ENCODE measurements around the gene PTPRG. TPM values are rescaled to one million over a fixed set of nuclear protein-coding genes. Genes with fewer than 3 reads are reported as not detected.

Gene PTPRG
- total and polyA plus RNA-seq, 2 donors (not counting 3 experiments of a cell fraction or from before 2014, with no cell fraction given): 8.9 to 39.1 TPM

- intact Hi-C loops (cut with micrococcal nuclease): no loop called here
- dilution Hi-C loops (cut with MboI; ENCODE audit: extremely low pct_ligation_motif_present, low sequenced_read_pairs): no loop called here
Observed at GRCh38 chr3:61669203-61669602, 107.8 kb downstream of the PTPRG start.

More at GRCh38 chr3:61669203-61669602, 107.8 kb downstream of the PTPRG start:
- DNase-seq (ENCODE audit: low read depth, low spot score) (no peak), FAIRE-seq (no peak)
- H4K20me1 ChIP-seq (replicated peaks; ENCODE audit: control insufficient read depth, extremely low read depth, insufficient read depth, low read length): no peaks in the 10 kb centered on the region
- BruUV-seq (replicated peaks): no TSS peak
- no peaks in the 10 kb centered on the region for H3K4me1 ChIP-seq (ENCODE audit: control insufficient read depth, extremely low read depth, insufficient read depth, low read length)
- no peak overlapping the region for H3K9ac ChIP-seq (replicated peaks; ENCODE audit: extremely low read depth, insufficient read depth, low read length)
- no peaks in the 10 kb centered on the region for H3K36me3 ChIP-seq (ENCODE audit: control insufficient read depth in 2 of 2, extremely low read depth in 1 of 2, insufficient read depth in 2 of 2, low read length in 2 of 2)
- peaks cover 2% of the 10 kb centered on the region for H3K79me2 ChIP-seq (ENCODE audit: control insufficient read depth, insufficient read depth, low read length)
- H3K9me1 ChIP-seq (replicated peaks; ENCODE audit: control insufficient read depth, extremely low read depth, insufficient read depth, low read length): no peaks in the 10 kb centered on the region
- H3K4me3 ChIP-seq (replicated peaks in 1 of 3; ENCODE audit: insufficient read depth in 1 of 3, low read depth in 1 of 3, low read length in 3 of 3): no peak overlapping the region
- H3K27ac ChIP-seq (ENCODE audit: insufficient read depth, low read depth, low read length): no peak overlapping the region
- POLR2A ChIA-PET: no interaction called here
- TF ChIP-seq MAX (IDR thresholded peaks at IDR 0.05; ENCODE audit: insufficient read depth, insufficient read length): no peak
- TF ChIP-seq JUN (IDR thresholded peaks at IDR 0.05; ENCODE audit: borderline replicate concordance, insufficient read depth, insufficient read length, low read depth): no peak
- no peak for TF ChIP-seq MYC (IDR thresholded peaks at IDR 0.05; ENCODE audit: low read depth, low read length)
- TF ChIP-seq, protein P1, sequence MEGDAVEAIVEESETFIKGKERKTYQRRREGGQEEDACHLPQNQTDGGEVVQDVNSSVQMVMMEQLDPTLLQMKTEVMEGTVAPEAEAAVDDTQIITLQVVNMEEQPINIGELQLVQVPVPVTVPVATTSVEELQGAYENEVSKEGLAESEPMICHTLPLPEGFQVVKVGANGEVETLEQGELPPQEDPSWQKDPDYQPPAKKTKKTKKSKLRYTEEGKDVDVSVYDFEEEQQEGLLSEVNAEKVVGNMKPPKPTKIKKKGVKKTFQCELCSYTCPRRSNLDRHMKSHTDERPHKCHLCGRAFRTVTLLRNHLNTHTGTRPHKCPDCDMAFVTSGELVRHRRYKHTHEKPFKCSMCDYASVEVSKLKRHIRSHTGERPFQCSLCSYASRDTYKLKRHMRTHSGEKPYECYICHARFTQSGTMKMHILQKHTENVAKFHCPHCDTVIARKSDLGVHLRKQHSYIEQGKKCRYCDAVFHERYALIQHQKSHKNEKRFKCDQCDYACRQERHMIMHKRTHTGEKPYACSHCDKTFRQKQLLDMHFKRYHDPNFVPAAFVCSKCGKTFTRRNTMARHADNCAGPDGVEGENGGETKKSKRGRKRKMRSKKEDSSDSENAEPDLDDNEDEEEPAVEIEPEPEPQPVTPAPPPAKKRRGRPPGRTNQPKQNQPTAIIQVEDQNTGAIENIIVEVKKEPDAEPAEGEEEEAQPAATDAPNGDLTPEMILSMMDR (IDR thresholded peaks at IDR 0.05; ENCODE audit: extremely low read depth in 1 of 2, insufficient read depth in 1 of 2, low read depth in 1 of 2, low read length in 2 of 2): no peak
- no peak for TF ChIP-seq POLR2AphosphoS5 (IDR thresholded peaks at IDR 0.05; ENCODE audit: insufficient read depth, low read depth, low read length)
- TF ChIP-seq FOS (IDR thresholded peaks at IDR 0.05; ENCODE audit: borderline replicate concordance, insufficient read depth, low read length): no peak
- TF ChIP-seq GATA2 (IDR thresholded peaks at IDR 0.05; ENCODE audit: insufficient read depth, insufficient read length, low read depth, low read length): no peak
- TF ChIP-seq POLR2A (IDR thresholded peaks at IDR 0.05; ENCODE audit: low read depth, low read length): no peak
- no peak for TF ChIP-seq EZH2 (IDR thresholded peaks at IDR 0.05; ENCODE audit: borderline replicate concordance, low read depth, low read length, severe bottlenecking)
- no peaks in the 10 kb centered on the region for H3K9me3 ChIP-seq (replicated peaks; ENCODE audit: control insufficient read depth, insufficient read depth, low read length)
- CTCF ChIA-PET: interaction anchor here (1.3 kb wide), 1 partner anchor 267 kb away, joined by 5 read pairs; no protein-coding TSS in a partner anchor
- no peak overlapping the region for H3K4me2 ChIP-seq (ENCODE audit: insufficient read depth, low read length)
- H2AFZ ChIP-seq (ENCODE audit: low read depth, low read length): no peak overlapping the region
- H3K27me3 ChIP-seq (ENCODE audit: control insufficient read depth in 2 of 2, insufficient read depth in 2 of 2, low read length in 2 of 2): no peaks in the 10 kb centered on the region
